Measurements from ENCODE around the gene OR6J1.

DNA sequence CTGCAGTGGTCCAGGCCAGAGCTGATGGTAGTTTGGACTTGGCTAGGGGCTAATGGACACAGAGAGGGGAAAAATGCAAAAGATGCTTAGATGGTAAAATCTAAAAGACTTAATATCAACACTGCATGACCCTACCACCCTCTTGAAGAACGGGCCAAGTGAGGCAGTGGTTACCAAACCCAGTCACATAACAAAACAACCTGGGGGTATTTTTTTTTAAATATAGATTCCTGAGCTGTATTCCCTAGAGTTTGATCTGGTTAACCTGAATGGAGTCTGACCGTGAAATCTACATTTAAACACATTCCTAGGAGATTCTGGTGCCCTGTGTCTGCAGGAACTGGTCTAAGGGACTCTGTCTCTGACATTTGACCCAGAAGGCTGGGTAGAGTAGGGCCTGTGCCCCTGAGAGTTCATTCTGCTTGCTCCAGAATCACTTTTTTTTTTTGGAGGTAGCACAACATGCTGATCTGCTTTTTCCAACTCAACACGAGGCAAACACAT is 30.4 kb downstream of the OR6J1 start:
- no peak for TF ChIP-seq EZH2 (IDR thresholded peaks at IDR 0.05; ENCODE audit: borderline replicate concordance, low read depth, low read length, poor library complexity, severe bottlenecking)
- TF ChIP-seq CTCF (conservative IDR thresholded peaks at IDR 0.05; ENCODE audit: low read depth, low read length): no peak

Data from A673 (cell line).